Measurements from ENCODE around the gene OAT. TPM values are rescaled to one million over a fixed set of nuclear protein-coding genes. Genes with fewer than 3 reads are reported as not detected.

Gene OAT
- total and polyA plus RNA-seq, 2 donors (not counting 3 experiments of a cell fraction or from before 2014, with no cell fraction given) = 69.9 to 90.8 TPM

- no peak overlapping the region for H3K9ac ChIP-seq (replicated peaks; ENCODE audit: extremely low read depth, insufficient read depth, low read length)
- no peak overlapping the region for H2AFZ ChIP-seq (ENCODE audit: low read depth, low read length)
- H3K9me3 ChIP-seq (replicated peaks; ENCODE audit: control insufficient read depth, insufficient read depth, low read length) = no peaks in the 10 kb centered on the region
- no peaks in the 10 kb centered on the region for H3K27me3 ChIP-seq (ENCODE audit: control insufficient read depth in 2 of 2, insufficient read depth in 2 of 2, low read length in 2 of 2)
- H3K9me1 ChIP-seq (replicated peaks; ENCODE audit: control insufficient read depth, extremely low read depth, insufficient read depth, low read length) = no peaks in the 10 kb centered on the region
- no peak overlapping the region for H3K4me2 ChIP-seq (ENCODE audit: insufficient read depth, low read length)
- dilution Hi-C loops (cut with MboI; ENCODE audit: extremely low pct_ligation_motif_present, low sequenced_read_pairs) (no loop called here), intact Hi-C loops (cut with micrococcal nuclease) (no loop called here)
- peaks cover 12 to 13% of the 10 kb centered on the region in 2 experiments for H3K36me3 ChIP-seq (ENCODE audit: control insufficient read depth in 2 of 2, extremely low read depth in 1 of 2, insufficient read depth in 2 of 2, low read length in 2 of 2)
- no peaks in the 10 kb centered on the region for H4K20me1 ChIP-seq (replicated peaks; ENCODE audit: control insufficient read depth, extremely low read depth, insufficient read depth, low read length)
- TF ChIP-seq JUN (IDR thresholded peaks at IDR 0.05; ENCODE audit: borderline replicate concordance, insufficient read depth, insufficient read length, low read depth) (no peak), GATA2 (IDR thresholded peaks at IDR 0.05; ENCODE audit: insufficient read depth, insufficient read length, low read depth, low read length) (no peak)
- BruUV-seq (replicated peaks) = no TSS peak
- POLR2A ChIA-PET = no interaction called here
- no peak overlapping the region for H3K4me3 ChIP-seq (replicated peaks in 1 of 3; ENCODE audit: insufficient read depth in 1 of 3, low read depth in 1 of 3, low read length in 3 of 3)
- DNase-seq (ENCODE audit: low read depth, low spot score) (no peak), FAIRE-seq (no peak)
- no peaks in the 10 kb centered on the region for H3K4me1 ChIP-seq (ENCODE audit: control insufficient read depth, extremely low read depth, insufficient read depth, low read length)
- peaks cover 8% of the 10 kb centered on the region for H3K79me2 ChIP-seq (ENCODE audit: control insufficient read depth, insufficient read depth, low read length)
- H3K27ac ChIP-seq (ENCODE audit: insufficient read depth, low read depth, low read length) = no peak overlapping the region
- CTCF ChIA-PET = no interaction called here
Observed at GRCh38 chr10:124408357-124408756, 10.4 kb downstream of the OAT start.

GRCh38 chr10:124407456-124407855, 11.3 kb downstream of the OAT start:
- Histone ChIP-seq H3K9me1 (replicated peaks; ENCODE audit: control insufficient read depth, extremely low read depth, insufficient read depth, low read length) (no peaks in the 10 kb centered on the region), H3K79me2 (ENCODE audit: control insufficient read depth, insufficient read depth, low read length) (peaks cover 2% of the 10 kb centered on the region), H3K4me3 (replicated peaks in 1 of 3; ENCODE audit: insufficient read depth in 1 of 3, low read depth in 1 of 3, low read length in 3 of 3) (no peak overlapping the region), H3K9me3 (replicated peaks; ENCODE audit: control insufficient read depth, insufficient read depth, low read length) (no peaks in the 10 kb centered on the region), H2AFZ (ENCODE audit: low read depth, low read length) (no peak overlapping the region), H4K20me1 (replicated peaks; ENCODE audit: control insufficient read depth, extremely low read depth, insufficient read depth, low read length) (no peaks in the 10 kb centered on the region), H3K4me2 (ENCODE audit: insufficient read depth, low read length) (no peak overlapping the region), H3K27me3 (ENCODE audit: control insufficient read depth in 2 of 2, insufficient read depth in 2 of 2, low read length in 2 of 2) (no peaks in the 10 kb centered on the region), H3K4me1 (ENCODE audit: control insufficient read depth, extremely low read depth, insufficient read depth, low read length) (no peaks in the 10 kb centered on the region), H3K9ac (replicated peaks; ENCODE audit: extremely low read depth, insufficient read depth, low read length) (no peak overlapping the region), H3K27ac (ENCODE audit: insufficient read depth, low read depth, low read length) (no peak overlapping the region), H3K36me3 (ENCODE audit: control insufficient read depth in 2 of 2, extremely low read depth in 1 of 2, insufficient read depth in 2 of 2, low read length in 2 of 2) (peaks cover 14 to 20% of the 10 kb centered on the region in 2 experiments)
- ChIA-PET CTCF (interaction anchor here (1.2 kb wide), 1 partner anchor 18 kb away, joined by 4 read pairs; no protein-coding TSS in a partner anchor), POLR2A (no interaction called here)
- FAIRE-seq = no peak
- TF ChIP-seq POLR2A (IDR thresholded peaks at IDR 0.05; ENCODE audit: low read depth, low read length) (no peak), MYC (IDR thresholded peaks at IDR 0.05; ENCODE audit: low read depth, low read length) (no peak), POLR2AphosphoS5 (IDR thresholded peaks at IDR 0.05; ENCODE audit: insufficient read depth, low read depth, low read length) (no peak), FOS (IDR thresholded peaks at IDR 0.05; ENCODE audit: borderline replicate concordance, insufficient read depth, low read length) (no peak), EZH2 (IDR thresholded peaks at IDR 0.05; ENCODE audit: borderline replicate concordance, low read depth, low read length, severe bottlenecking) (no peak), MAX (IDR thresholded peaks at IDR 0.05; ENCODE audit: insufficient read depth, insufficient read length) (no peak), GATA2 (IDR thresholded peaks at IDR 0.05; ENCODE audit: insufficient read depth, insufficient read length, low read depth, low read length) (no peak)
- BruUV-seq (replicated peaks) = no TSS peak
- intact Hi-C loops (cut with micrococcal nuclease) (no loop called here), dilution Hi-C loops (cut with MboI; ENCODE audit: extremely low pct_ligation_motif_present, low sequenced_read_pairs) (no loop called here)
- DNase-seq (ENCODE audit: low read depth, low spot score) = no peak
